Sigmoid colon (tissue), 7 donors: Measurements from ENCODE around the gene PPFIA4. TPM values are rescaled to one million over a fixed set of nuclear protein-coding genes. Genes with fewer than 3 reads are reported as not detected.

ENCODE experiments used
- DNase-seq: peaks from one replicate; pipeline ENCODE4 v3.0.0-alpha.2; 2019
- H3K27ac ChIP-seq, 4 donors: fragments of 200-600 bp; sonication (generic); one replicate each; pipeline ENCODE4 v1.5.1; 2016 to 2019; ENCODE audit warnings: mild to moderate bottlenecking in 1 of 4
- H3K27me3 ChIP-seq, 3 donors: fragments of 200-600 bp; sonication (generic); one replicate each; pipeline ENCODE4 v1.5.1; 2019; ENCODE audit warnings: mild to moderate bottlenecking in 1 of 3
- H3K36me3 ChIP-seq, 4 donors: fragments of 200-600 bp; sonication (generic); one replicate each; pipeline ENCODE4 v1.5.1; 2016 to 2019
- H3K4me1 ChIP-seq, 4 donors: fragments of 200-600 bp; sonication (generic); one replicate each; pipeline ENCODE4 v1.5.1; 2017 to 2019
- H3K4me3 ChIP-seq, 4 donors: fragments of 200-600 bp; sonication (generic); one replicate each; pipeline ENCODE4 v1.5.1; 2017 to 2019; ENCODE audit warnings: mild to moderate bottlenecking in 2 of 4, moderate library complexity in 1 of 4
- H3K9me3 ChIP-seq, 4 donors: fragments of 200-600 bp in 3 of 4; sonication (generic) in 3 of 4; one replicate each; pipeline versions ENCODE4 v1.5.1 to v1.6.1; 2013 to 2019
- EP300 ChIP-seq, 4 donors: sonication (generic); formaldehyde crosslinking; IDR thresholded peaks; one replicate each; pipeline ENCODE4 v1.6.1; 2017; ENCODE audit warnings: antibody characterized with exemption in 4 of 4
- POLR2A ChIP-seq, 2 donors: fragments of 450-650 bp; IDR thresholded peaks; one replicate each; pipeline ENCODE4 v1.6.1; 2016; ENCODE audit warnings: antibody characterized with exemption in 2 of 2, mild to moderate bottlenecking in 2 of 2, moderate library complexity in 2 of 2
- POLR2AphosphoS5 ChIP-seq, 4 donors: sonication (generic); formaldehyde crosslinking; IDR thresholded peaks; one replicate each; pipeline ENCODE4 v1.6.1; 2017; ENCODE audit warnings: antibody characterized with exemption in 4 of 4
- WGBS, 2 donors: extraction: QIAGEN DNeasy Blood & Tissue Kit; methylation state at CpG; one replicate each; pipeline ENCODE4 v1.1.7; 2013; 5-methylcytosine and 5-hydroxymethylcytosine counted together
- intact Hi-C: fragments of 100-400 bp; cut with DNase I; formaldehyde crosslinking; loops from one replicate; pipeline ENCODE4 v1.15.1; 2023
- polyA plus RNA-seq, 3 donors: library from polyadenylated mRNA; stranded (reverse); fragments of 200-250 nt; gene quantifications; one replicate each; pipeline ENCODE4 v1.2.3, GENCODE V29; 2013
- total RNA-seq, 4 donors: library from RNA; depleted of rRNA; stranded (reverse); fragments of >200 nt; gene quantifications; one replicate each; pipeline ENCODE4 v1.1.0, GENCODE V29; 2016
- TF ChIP-seq, protein P1 (sequence below), 4 experiments: fragments of 450-650 bp in 3 of 4; fragments of 200-600 bp in 1 of 4; IDR thresholded peaks; one replicate each; pipeline ENCODE4 v1.5.1; 2016 to 2019; ENCODE audit warnings: antibody characterized with exemption in 4 of 4, mild to moderate bottlenecking in 3 of 4, moderate library complexity in 2 of 4
- donor health status: healthy with polysubstance abuse.
- donor health status: Bipolar disorder and iron deficiency.
- donor health status: healthy.

Gene PPFIA4
- total and polyA plus RNA-seq, 7 donors: 0.52 to 15.0 (median 1.4) TPM; not detected in 2

DNA sequence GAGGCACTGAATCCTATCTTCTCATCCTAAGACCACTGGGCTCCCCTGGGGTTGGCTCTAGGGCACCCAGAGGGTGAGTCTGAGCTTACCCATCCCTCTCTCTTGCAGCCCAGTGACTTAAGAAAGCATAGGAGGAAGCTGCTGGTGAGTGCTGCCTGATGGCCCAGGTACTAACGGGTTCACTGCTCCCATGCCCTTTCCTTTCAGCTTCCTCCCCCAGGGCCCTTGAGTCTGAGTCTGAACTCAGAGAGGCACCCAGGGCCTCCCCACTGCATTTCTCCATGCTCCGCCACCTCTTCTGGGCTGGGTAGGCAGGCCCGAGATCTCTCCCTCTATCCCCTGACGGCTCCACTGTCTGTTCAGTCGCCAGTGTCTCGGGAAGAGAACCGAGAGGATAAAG lies 29.7 kb downstream of the PPFIA4 start:
- DNase-seq: no peak
- no peaks in the 10 kb centered on the region for H3K4me1 ChIP-seq

DNA sequence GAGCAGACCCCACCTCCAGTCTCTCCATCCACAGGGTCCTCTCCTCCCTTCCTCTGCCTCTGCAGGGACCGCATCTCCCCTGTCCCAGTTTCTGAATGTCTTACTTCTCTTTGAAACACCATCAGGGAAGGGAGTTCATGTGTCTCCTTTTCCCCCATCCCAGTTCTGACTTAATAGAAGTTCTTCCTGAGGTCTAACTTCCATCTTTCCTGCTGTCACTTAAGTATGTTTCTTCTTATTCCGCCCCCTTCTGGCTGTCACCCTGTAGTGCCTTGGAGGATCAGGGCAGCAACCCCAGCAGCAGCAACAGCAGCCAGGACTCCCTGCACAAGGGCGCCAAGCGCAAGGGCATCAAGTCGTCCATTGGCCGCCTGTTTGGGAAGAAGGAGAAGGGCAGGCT lies 30.2 kb downstream of the PPFIA4 start:
- WGBS, 2 donors: 91 to 96% methylated on average over 6 of the region's 6 CpGs
- H3K4me1 ChIP-seq: no peaks in the 10 kb centered on the region
- H3K4me3 ChIP-seq: no peak overlapping the region
- no peaks in the 10 kb centered on the region for H3K9me3 ChIP-seq
- no peak overlapping the region for H3K27ac ChIP-seq
- no peaks in the 10 kb centered on the region for H3K27me3 ChIP-seq
- intact Hi-C loops: no loop called here
- DNase-seq: no peak
- TF ChIP-seq, protein P1, sequence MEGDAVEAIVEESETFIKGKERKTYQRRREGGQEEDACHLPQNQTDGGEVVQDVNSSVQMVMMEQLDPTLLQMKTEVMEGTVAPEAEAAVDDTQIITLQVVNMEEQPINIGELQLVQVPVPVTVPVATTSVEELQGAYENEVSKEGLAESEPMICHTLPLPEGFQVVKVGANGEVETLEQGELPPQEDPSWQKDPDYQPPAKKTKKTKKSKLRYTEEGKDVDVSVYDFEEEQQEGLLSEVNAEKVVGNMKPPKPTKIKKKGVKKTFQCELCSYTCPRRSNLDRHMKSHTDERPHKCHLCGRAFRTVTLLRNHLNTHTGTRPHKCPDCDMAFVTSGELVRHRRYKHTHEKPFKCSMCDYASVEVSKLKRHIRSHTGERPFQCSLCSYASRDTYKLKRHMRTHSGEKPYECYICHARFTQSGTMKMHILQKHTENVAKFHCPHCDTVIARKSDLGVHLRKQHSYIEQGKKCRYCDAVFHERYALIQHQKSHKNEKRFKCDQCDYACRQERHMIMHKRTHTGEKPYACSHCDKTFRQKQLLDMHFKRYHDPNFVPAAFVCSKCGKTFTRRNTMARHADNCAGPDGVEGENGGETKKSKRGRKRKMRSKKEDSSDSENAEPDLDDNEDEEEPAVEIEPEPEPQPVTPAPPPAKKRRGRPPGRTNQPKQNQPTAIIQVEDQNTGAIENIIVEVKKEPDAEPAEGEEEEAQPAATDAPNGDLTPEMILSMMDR (IDR thresholded peaks at IDR 0.05): no peak
- TF ChIP-seq EP300 (IDR thresholded peaks at IDR 0.05) (no peak), POLR2A (IDR thresholded peaks at IDR 0.05) (no peak), POLR2AphosphoS5 (IDR thresholded peaks at IDR 0.05) (no peak)
- H3K36me3 ChIP-seq: no peaks in the 10 kb centered on the region

More for the DNA sequence above, 29.7 kb downstream of the PPFIA4 start:
- H3K27ac ChIP-seq: no peak overlapping the region
- H3K27me3 ChIP-seq: no peaks in the 10 kb centered on the region
- no peak overlapping the region for H3K4me3 ChIP-seq
- no peak for TF ChIP-seq POLR2AphosphoS5 (IDR thresholded peaks at IDR 0.05)
- TF ChIP-seq, protein P1 (IDR thresholded peaks at IDR 0.05): no peak
- TF ChIP-seq EP300 (IDR thresholded peaks at IDR 0.05): no peak
- TF ChIP-seq POLR2A (IDR thresholded peaks at IDR 0.05): no peak
- WGBS, 2 donors: 82% methylated on average over 7 of the region's 7 CpGs
- H3K36me3 ChIP-seq: no peaks in the 10 kb centered on the region
- intact Hi-C loops: no loop called here
- H3K9me3 ChIP-seq: no peaks in the 10 kb centered on the region

DNA sequence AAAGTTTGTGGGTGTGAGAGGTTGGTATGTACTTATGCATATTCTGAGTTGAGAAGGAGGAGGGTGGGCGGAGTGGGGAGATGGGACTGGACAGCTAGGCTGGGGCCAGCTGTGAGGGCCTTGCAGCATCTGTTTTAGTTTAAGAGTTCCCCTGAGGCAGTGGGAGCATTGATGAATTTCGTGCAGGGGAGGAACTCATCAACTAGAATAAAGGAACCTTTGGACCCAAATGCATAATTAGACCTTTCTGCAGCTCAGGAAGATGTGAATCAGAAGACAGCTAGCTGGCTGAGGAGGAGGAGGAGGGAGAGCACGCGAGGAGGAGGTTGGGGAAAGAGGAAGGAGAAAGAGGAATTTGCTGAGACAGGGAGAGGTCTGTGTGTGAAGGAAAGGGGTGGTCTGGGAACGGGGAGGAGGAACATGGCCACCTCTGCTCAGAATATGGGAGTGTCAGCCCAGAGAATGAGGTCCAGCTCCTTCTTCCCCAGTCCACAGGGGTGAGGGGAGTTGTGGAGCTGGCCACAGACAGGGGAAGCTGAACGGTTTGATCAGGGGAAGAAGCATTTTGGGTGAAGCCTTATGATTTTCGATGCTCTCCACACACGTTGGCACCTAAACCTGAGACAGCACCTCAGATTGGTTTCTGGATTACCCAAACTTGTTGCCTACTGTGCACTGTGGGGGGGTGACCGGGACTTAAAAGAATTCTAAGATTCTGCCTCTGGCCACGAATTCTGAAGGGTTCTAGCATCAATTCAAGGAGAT lies 31.8 kb downstream of the PPFIA4 start:
- TF ChIP-seq, protein P1 (IDR thresholded peaks at IDR 0.05): no peak
- no peak for TF ChIP-seq POLR2A (IDR thresholded peaks at IDR 0.05)
- no peak for TF ChIP-seq EP300 (IDR thresholded peaks at IDR 0.05)
- no peak for TF ChIP-seq POLR2AphosphoS5 (IDR thresholded peaks at IDR 0.05)
- WGBS, 2 donors: 36 to 44% methylated on average over 9 to 10 of the region's 10 CpGs
- no peak overlapping the region for H3K27ac ChIP-seq
- no peaks in the 10 kb centered on the region for H3K27me3 ChIP-seq
- no peak overlapping the region for H3K4me3 ChIP-seq
- DNase-seq: no peak
- no peaks in the 10 kb centered on the region for H3K9me3 ChIP-seq
- intact Hi-C loops: no loop called here
- no peaks in the 10 kb centered on the region for H3K36me3 ChIP-seq
- H3K4me1 ChIP-seq: no peaks in the 10 kb centered on the region

DNA sequence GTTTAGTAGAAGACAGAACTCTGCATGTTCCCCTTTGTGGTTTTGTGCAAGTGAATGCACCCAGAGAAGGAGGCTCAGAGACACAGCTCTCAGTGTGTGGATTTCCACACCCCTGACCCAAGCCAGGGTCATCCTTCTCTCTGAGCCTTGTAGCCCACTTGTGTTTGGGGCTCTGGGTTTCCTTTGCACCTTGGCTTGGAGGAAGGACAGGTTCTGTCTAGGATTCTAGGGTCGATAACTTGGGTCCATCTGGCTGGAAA lies 32.3 kb downstream of the PPFIA4 start:
- Histone ChIP-seq H3K27ac (no peak overlapping the region), H3K27me3 (no peaks in the 10 kb centered on the region), H3K9me3 (no peaks in the 10 kb centered on the region), H3K4me3 (no peak overlapping the region), H3K4me1 (no peaks in the 10 kb centered on the region), H3K36me3 (no peaks in the 10 kb centered on the region)
- TF ChIP-seq, protein P1 (IDR thresholded peaks at IDR 0.05): no peak
- no peak for TF ChIP-seq POLR2AphosphoS5 (IDR thresholded peaks at IDR 0.05)
- TF ChIP-seq EP300 (IDR thresholded peaks at IDR 0.05): no peak
- no peak for TF ChIP-seq POLR2A (IDR thresholded peaks at IDR 0.05)
- DNase-seq: no peak
- intact Hi-C loops: no loop called here
- 63 to 82% methylated on average over 1 of the region's 1 CpG for WGBS, 2 donors

DNA sequence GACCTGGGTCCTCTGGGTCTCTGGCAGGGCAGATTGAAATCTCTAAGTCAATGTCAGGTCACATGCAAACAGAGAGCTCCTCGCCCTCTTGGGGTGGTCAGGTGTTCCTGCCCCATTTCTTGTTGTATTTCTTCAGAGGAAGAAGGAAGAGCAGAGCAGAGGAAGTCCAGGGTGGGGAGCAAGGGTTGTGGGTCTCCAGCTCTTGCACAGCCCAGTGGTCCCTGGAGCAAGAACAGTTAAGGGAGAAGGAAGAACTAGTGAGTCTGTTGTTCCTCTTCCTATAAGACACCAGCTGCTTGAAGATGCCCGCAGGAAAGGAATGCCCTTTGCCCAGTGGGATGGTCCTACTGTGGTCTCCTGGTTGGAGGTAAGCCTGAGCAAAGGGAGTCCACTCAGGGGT lies 33.2 kb downstream of the PPFIA4 start:
- intact Hi-C loops: no loop called here
- Histone ChIP-seq H3K9me3 (no peaks in the 10 kb centered on the region), H3K4me3 (no peak overlapping the region), H3K36me3 (no peaks in the 10 kb centered on the region), H3K4me1 (no peaks in the 10 kb centered on the region), H3K27me3 (no peaks in the 10 kb centered on the region), H3K27ac (no peak overlapping the region)
- DNase-seq: no peak
- WGBS, 2 donors: 33 to 60% methylated on average over 2 of the region's 2 CpGs
- TF ChIP-seq POLR2A (IDR thresholded peaks at IDR 0.05) (no peak), POLR2AphosphoS5 (IDR thresholded peaks at IDR 0.05) (no peak), EP300 (IDR thresholded peaks at IDR 0.05) (no peak)
- TF ChIP-seq, protein P1 (IDR thresholded peaks at IDR 0.05): no peak
